ENCODE results near the gene PRPS1.

GRCh38 chrX:107624893-107625292, 3.4 kb upstream of the PRPS1 start:
- TF ChIP-seq, protein P1, sequence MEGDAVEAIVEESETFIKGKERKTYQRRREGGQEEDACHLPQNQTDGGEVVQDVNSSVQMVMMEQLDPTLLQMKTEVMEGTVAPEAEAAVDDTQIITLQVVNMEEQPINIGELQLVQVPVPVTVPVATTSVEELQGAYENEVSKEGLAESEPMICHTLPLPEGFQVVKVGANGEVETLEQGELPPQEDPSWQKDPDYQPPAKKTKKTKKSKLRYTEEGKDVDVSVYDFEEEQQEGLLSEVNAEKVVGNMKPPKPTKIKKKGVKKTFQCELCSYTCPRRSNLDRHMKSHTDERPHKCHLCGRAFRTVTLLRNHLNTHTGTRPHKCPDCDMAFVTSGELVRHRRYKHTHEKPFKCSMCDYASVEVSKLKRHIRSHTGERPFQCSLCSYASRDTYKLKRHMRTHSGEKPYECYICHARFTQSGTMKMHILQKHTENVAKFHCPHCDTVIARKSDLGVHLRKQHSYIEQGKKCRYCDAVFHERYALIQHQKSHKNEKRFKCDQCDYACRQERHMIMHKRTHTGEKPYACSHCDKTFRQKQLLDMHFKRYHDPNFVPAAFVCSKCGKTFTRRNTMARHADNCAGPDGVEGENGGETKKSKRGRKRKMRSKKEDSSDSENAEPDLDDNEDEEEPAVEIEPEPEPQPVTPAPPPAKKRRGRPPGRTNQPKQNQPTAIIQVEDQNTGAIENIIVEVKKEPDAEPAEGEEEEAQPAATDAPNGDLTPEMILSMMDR (IDR thresholded peaks at IDR 0.05): no peak
- TF ChIP-seq EZH2 (IDR thresholded peaks at IDR 0.05): no peak
- no peak for TF ChIP-seq EZH2phosphoT487 (IDR thresholded peaks at IDR 0.05)
